AG10803 (cell line): ENCODE data around the gene CSF2.

ENCODE experiments used
- DNase-seq: peaks from one replicate; pipeline ENCODE4 v3.0.0; 2010; ENCODE audit warnings: low read depth
- H3K4me3 ChIP-seq: 2 replicates; pipeline ENCODE4 v1.5.1; 2011; ENCODE audit warnings: mild to moderate bottlenecking, low read length, control low read depth
- CTCF ChIP-seq: conservative IDR thresholded peaks from 2 replicates; pipeline ENCODE4 v1.5.1; 2011; ENCODE audit warnings: mild to moderate bottlenecking, low read length, control low read depth, inconsistent platforms

CSF2 gene

GRCh38 chr5:132081458-132081857, 7.9 kb downstream of the CSF2 start:
- TF ChIP-seq CTCF: no peak

GRCh38 chr5:132082329-132083023, 8.9 kb downstream of the CSF2 start:
- DNase-seq: no peak
- H3K4me3 ChIP-seq: no peak overlapping the region
- TF ChIP-seq CTCF: no peak

More at GRCh38 chr5:132081458-132081857, 7.9 kb downstream of the CSF2 start:
- DNase-seq: no peak
- H3K4me3 ChIP-seq: no peak overlapping the region

GRCh38 chr5:132083071-132083678, 9.6 kb downstream of the CSF2 start:
- no peak for TF ChIP-seq CTCF
- no peak for DNase-seq
- H3K4me3 ChIP-seq: no peak overlapping the region

- TF ChIP-seq CTCF: no peak
- no peak for DNase-seq
- no peak overlapping the region for H3K4me3 ChIP-seq
Measured at GRCh38 chr5:132085686-132086085, 12.1 kb downstream of the CSF2 start.

- no peak for TF ChIP-seq CTCF
- no peak overlapping the region for H3K4me3 ChIP-seq
- DNase-seq: peak; percentile 88
Measured at GRCh38 chr5:132086277-132086794, 12.7 kb downstream of the CSF2 start.

GRCh38 chr5:132087176-132087575, 13.6 kb downstream of the CSF2 start:
- no peak for DNase-seq
- TF ChIP-seq CTCF: no peak
- no peak overlapping the region for H3K4me3 ChIP-seq

GRCh38 chr5:132087661-132088060, 14.1 kb downstream of the CSF2 start:
- TF ChIP-seq CTCF: no peak
- no peak for DNase-seq

More at GRCh38 chr5:132087661-132088060, 14.1 kb downstream of the CSF2 start:
- H3K4me3 ChIP-seq: no peak overlapping the region
